Measurements from ENCODE around the gene YEATS2. TPM values are rescaled to one million over a fixed set of nuclear protein-coding genes. Genes with fewer than 3 reads are reported as not detected.
A peak's percentile ranks its signal among the peaks of the same experiment; 100 is the strongest.

The YEATS2 gene
- total and polyA plus RNA-seq, 2 experiments from 2014 or later = 15.2 to 72.8 TPM

DNA sequence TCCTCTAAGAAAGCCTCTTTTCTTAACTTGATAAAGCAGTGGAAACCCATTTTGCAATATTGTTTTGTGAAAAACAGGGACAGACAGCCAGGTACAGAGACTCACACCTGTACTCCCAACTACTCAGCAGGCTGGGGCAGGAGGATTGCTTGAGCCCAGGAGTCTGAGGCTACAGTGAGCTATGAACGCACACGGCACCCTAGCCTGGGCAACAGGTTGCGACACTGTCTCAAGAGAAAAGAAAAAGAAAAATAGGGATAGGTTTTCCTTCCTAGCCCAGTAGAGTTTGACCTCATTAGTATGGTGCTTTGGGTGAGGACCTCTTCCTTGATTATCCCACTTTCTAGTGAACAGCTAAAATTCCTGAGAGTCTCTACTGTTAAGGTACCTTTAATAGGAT is 17.5 kb upstream of the YEATS2 start:
- Histone ChIP-seq H3K79me2 (replicated peaks; ENCODE audit: insufficient read depth) (no peaks in the 10 kb centered on the region), H3K4me3 (no peak overlapping the region), H3K9me2 (ENCODE audit: insufficient read depth) (no peaks in the 10 kb centered on the region), H3F3A (replicated peaks; ENCODE audit: low read depth) (no peaks in the 10 kb centered on the region), H3K4me2 (no peak overlapping the region), H2AFZ (no peak overlapping the region), H3K4me1 (ENCODE audit: insufficient read depth) (no peaks in the 10 kb centered on the region), H4K20me1 (replicated peaks; ENCODE audit: insufficient read depth) (no peaks in the 10 kb centered on the region), H3K36me3 (ENCODE audit: insufficient read depth) (no peaks in the 10 kb centered on the region), H3K27ac (ENCODE audit: low read depth) (no peak overlapping the region), H3K27me3 (ENCODE audit: insufficient read depth) (no peaks in the 10 kb centered on the region)
- ATAC-seq (peak; percentile 35; the same call in 1 of the 3 replicates), DNase-seq (ENCODE audit: low spot score) (no peak)
- Mint-ChIP-seq H3K27me3 (ENCODE audit: insufficient read depth, low read depth, poor library complexity) (no peaks in the 10 kb centered on the region), H3K9me3 (no peaks in the 10 kb centered on the region), H3K4me3 (no peak overlapping the region), H3K4me1 (peaks cover 3% of the 10 kb centered on the region; the same call in 1 of the 3 replicates), H3K36me3 (ENCODE audit: low read depth) (no peaks in the 10 kb centered on the region), H3K27ac (no peak overlapping the region)
- no peak for TF ChIP-seq STAT1 (IDR thresholded peaks at IDR 0.05; ENCODE audit: unreplicated experiment)
- TF ChIP-seq ZNF331 (CRISPR knock-in tag; IDR thresholded peaks at IDR 0.05; ENCODE audit: low read depth) = no peak
- no peak for TF ChIP-seq EZH2 (IDR thresholded peaks at IDR 0.05; ENCODE audit: low read depth, unreplicated experiment)
- TF ChIP-seq ZNF114 (CRISPR knock-in tag; IDR thresholded peaks at IDR 0.05) = no peak
- TF ChIP-seq, protein P1, sequence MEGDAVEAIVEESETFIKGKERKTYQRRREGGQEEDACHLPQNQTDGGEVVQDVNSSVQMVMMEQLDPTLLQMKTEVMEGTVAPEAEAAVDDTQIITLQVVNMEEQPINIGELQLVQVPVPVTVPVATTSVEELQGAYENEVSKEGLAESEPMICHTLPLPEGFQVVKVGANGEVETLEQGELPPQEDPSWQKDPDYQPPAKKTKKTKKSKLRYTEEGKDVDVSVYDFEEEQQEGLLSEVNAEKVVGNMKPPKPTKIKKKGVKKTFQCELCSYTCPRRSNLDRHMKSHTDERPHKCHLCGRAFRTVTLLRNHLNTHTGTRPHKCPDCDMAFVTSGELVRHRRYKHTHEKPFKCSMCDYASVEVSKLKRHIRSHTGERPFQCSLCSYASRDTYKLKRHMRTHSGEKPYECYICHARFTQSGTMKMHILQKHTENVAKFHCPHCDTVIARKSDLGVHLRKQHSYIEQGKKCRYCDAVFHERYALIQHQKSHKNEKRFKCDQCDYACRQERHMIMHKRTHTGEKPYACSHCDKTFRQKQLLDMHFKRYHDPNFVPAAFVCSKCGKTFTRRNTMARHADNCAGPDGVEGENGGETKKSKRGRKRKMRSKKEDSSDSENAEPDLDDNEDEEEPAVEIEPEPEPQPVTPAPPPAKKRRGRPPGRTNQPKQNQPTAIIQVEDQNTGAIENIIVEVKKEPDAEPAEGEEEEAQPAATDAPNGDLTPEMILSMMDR (conservative IDR thresholded peaks at IDR 0.05; ENCODE audit: low read depth in 2 of 2) = no peak
- TF ChIP-seq NANOG (IDR thresholded peaks at IDR 0.05; ENCODE audit: borderline replicate concordance) = no peak
- no peak for TF ChIP-seq CREB1 (CRISPR knock-in tag; IDR thresholded peaks at IDR 0.05; ENCODE audit: low read depth)
- TF ChIP-seq, protein P2, sequence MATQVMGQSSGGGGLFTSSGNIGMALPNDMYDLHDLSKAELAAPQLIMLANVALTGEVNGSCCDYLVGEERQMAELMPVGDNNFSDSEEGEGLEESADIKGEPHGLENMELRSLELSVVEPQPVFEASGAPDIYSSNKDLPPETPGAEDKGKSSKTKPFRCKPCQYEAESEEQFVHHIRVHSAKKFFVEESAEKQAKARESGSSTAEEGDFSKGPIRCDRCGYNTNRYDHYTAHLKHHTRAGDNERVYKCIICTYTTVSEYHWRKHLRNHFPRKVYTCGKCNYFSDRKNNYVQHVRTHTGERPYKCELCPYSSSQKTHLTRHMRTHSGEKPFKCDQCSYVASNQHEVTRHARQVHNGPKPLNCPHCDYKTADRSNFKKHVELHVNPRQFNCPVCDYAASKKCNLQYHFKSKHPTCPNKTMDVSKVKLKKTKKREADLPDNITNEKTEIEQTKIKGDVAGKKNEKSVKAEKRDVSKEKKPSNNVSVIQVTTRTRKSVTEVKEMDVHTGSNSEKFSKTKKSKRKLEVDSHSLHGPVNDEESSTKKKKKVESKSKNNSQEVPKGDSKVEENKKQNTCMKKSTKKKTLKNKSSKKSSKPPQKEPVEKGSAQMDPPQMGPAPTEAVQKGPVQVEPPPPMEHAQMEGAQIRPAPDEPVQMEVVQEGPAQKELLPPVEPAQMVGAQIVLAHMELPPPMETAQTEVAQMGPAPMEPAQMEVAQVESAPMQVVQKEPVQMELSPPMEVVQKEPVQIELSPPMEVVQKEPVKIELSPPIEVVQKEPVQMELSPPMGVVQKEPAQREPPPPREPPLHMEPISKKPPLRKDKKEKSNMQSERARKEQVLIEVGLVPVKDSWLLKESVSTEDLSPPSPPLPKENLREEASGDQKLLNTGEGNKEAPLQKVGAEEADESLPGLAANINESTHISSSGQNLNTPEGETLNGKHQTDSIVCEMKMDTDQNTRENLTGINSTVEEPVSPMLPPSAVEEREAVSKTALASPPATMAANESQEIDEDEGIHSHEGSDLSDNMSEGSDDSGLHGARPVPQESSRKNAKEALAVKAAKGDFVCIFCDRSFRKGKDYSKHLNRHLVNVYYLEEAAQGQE (IDR thresholded peaks at IDR 0.05; ENCODE audit: unreplicated experiment) = no peak
- no peak for TF ChIP-seq POLR2AphosphoS5 (IDR thresholded peaks at IDR 0.05; ENCODE audit: low read depth)
- no peak for TF ChIP-seq EZH2phosphoT487 (IDR thresholded peaks at IDR 0.05; ENCODE audit: unreplicated experiment)
- TF ChIP-seq, protein P3, sequence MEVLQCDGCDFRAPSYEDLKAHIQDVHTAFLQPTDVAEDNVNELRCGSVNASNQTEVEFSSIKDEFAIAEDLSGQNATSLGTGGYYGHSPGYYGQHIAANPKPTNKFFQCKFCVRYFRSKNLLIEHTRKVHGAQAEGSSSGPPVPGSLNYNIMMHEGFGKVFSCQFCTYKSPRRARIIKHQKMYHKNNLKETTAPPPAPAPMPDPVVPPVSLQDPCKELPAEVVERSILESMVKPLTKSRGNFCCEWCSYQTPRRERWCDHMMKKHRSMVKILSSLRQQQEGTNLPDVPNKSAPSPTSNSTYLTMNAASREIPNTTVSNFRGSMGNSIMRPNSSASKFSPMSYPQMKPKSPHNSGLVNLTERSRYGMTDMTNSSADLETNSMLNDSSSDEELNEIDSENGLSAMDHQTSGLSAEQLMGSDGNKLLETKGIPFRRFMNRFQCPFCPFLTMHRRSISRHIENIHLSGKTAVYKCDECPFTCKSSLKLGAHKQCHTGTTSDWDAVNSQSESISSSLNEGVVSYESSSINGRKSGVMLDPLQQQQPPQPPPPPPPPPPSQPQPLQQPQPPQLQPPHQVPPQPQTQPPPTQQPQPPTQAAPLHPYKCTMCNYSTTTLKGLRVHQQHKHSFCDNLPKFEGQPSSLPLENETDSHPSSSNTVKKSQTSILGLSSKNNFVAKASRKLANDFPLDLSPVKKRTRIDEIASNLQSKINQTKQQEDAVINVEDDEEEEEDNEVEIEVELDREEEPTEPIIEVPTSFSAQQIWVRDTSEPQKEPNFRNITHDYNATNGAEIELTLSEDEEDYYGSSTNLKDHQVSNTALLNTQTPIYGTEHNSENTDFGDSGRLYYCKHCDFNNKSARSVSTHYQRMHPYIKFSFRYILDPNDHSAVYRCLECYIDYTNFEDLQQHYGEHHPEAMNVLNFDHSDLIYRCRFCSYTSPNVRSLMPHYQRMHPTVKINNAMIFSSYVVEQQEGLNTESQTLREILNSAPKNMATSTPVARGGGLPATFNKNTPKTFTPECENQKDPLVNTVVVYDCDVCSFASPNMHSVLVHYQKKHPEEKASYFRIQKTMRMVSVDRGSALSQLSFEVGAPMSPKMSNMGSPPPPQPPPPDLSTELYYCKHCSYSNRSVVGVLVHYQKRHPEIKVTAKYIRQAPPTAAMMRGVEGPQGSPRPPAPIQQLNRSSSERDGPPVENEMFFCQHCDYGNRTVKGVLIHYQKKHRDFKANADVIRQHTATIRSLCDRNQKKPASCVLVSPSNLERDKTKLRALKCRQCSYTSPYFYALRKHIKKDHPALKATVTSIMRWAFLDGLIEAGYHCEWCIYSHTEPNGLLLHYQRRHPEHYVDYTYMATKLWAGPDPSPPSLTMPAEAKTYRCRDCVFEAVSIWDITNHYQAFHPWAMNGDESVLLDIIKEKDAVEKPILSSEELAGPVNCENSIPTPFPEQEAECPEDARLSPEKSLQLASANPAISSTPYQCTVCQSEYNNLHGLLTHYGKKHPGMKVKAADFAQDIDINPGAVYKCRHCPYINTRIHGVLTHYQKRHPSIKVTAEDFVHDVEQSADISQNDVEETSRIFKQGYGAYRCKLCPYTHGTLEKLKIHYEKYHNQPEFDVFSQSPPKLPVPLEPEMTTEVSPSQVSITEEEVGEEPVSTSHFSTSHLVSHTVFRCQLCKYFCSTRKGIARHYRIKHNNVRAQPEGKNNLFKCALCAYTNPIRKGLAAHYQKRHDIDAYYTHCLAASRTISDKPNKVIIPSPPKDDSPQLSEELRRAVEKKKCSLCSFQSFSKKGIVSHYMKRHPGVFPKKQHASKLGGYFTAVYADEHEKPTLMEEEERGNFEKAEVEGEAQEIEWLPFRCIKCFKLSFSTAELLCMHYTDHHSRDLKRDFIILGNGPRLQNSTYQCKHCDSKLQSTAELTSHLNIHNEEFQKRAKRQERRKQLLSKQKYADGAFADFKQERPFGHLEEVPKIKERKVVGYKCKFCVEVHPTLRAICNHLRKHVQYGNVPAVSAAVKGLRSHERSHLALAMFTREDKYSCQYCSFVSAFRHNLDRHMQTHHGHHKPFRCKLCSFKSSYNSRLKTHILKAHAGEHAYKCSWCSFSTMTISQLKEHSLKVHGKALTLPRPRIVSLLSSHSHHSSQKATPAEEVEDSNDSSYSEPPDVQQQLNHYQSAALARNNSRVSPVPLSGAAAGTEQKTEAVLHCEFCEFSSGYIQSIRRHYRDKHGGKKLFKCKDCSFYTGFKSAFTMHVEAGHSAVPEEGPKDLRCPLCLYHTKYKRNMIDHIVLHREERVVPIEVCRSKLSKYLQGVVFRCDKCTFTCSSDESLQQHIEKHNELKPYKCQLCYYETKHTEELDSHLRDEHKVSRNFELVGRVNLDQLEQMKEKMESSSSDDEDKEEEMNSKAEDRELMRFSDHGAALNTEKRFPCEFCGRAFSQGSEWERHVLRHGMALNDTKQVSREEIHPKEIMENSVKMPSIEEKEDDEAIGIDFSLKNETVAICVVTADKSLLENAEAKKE (CRISPR knock-in tag; IDR thresholded peaks at IDR 0.05) = no peak
- no peak for TF ChIP-seq JUNB (IDR thresholded peaks at IDR 0.05; ENCODE audit: unreplicated experiment)
- TF ChIP-seq, protein P4, sequence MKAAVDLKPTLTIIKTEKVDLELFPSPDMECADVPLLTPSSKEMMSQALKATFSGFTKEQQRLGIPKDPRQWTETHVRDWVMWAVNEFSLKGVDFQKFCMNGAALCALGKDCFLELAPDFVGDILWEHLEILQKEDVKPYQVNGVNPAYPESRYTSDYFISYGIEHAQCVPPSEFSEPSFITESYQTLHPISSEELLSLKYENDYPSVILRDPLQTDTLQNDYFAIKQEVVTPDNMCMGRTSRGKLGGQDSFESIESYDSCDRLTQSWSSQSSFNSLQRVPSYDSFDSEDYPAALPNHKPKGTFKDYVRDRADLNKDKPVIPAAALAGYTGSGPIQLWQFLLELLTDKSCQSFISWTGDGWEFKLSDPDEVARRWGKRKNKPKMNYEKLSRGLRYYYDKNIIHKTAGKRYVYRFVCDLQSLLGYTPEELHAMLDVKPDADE (IDR thresholded peaks at IDR 0.05) = no peak

Measured in GM23338 (cell line).